Fibroblast of the aortic adventitia (primary cell): ENCODE results near the gene C1RL. TPM values are rescaled to one million over a fixed set of nuclear protein-coding genes. Genes with fewer than 3 reads are reported as not detected.

Source experiments
- DNase-seq: peaks from one replicate; pipeline ENCODE4 v3.0.0-alpha.2; 2010; ENCODE audit warnings: low read depth
- H3K4me3 ChIP-seq: 2 replicates; pipeline ENCODE4 v1.5.1; 2011; ENCODE audit warnings: low read depth, mild to moderate bottlenecking, control low read depth, low read length, moderate library complexity
- total RNA-seq: library from RNA; depleted of rRNA; stranded (reverse); fragments of >200 nt; gene quantifications from 2 replicates; pipeline ENCODE4 v1.2.3, GENCODE V29; 2012; ENCODE audit warnings: low replicate concordance
- TF ChIP-seq, protein P1 (sequence below): IDR thresholded peaks from 2 replicates; pipeline ENCODE4 v1.5.1; 2011; ENCODE audit warnings: mild to moderate bottlenecking, low read length, control low read depth, inconsistent platforms; ENCODE audit not compliant: insufficient read depth

C1RL gene
- total RNA-seq, 1 donor = 50.6 TPM

DNA sequence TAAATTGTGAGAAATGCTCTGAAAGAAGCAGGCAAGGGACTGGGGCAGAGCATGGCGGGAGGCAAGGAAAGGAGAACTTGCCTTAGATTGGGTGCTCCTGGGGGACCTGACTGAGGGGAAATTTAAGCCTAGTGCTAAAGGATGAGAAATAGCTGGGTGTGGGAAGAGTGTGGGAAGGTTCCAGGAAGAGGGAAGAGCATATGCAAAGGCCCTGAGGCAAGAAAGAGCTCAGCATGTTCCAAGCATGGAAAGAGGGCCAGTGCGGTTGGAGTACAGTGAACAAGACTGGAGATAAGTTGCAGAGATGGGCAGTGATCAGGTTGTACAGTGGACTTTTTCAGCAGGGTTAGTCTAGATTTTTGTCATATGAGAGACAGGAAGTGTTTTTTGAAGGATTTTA lies 30.2 kb upstream of the C1RL start:
- TF ChIP-seq, protein P1, sequence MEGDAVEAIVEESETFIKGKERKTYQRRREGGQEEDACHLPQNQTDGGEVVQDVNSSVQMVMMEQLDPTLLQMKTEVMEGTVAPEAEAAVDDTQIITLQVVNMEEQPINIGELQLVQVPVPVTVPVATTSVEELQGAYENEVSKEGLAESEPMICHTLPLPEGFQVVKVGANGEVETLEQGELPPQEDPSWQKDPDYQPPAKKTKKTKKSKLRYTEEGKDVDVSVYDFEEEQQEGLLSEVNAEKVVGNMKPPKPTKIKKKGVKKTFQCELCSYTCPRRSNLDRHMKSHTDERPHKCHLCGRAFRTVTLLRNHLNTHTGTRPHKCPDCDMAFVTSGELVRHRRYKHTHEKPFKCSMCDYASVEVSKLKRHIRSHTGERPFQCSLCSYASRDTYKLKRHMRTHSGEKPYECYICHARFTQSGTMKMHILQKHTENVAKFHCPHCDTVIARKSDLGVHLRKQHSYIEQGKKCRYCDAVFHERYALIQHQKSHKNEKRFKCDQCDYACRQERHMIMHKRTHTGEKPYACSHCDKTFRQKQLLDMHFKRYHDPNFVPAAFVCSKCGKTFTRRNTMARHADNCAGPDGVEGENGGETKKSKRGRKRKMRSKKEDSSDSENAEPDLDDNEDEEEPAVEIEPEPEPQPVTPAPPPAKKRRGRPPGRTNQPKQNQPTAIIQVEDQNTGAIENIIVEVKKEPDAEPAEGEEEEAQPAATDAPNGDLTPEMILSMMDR = no peak
- H3K4me3 ChIP-seq = no peak overlapping the region
- DNase-seq = no peak

DNA sequence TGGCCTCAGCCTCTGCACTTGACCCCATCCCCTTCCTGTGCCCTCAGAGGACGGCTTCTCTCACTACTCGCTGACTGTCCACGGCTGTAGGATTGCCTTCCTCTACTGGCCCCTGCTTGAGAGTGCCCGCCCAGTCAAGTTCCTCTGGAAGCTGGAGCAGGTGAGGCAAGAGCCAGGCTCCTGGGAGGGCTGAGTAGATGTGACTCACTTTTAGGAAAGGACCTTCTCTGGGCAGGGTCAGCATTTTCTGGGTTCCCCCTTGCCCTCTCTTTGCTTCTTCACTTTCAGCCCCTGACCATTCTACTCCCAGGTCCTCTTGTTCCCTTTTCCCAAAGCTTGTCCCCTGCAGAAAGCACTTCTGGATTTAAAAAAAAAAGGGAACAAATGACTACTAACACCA lies 28.9 kb upstream of the C1RL start:
- DNase-seq = no peak
- no peak overlapping the region for H3K4me3 ChIP-seq
- TF ChIP-seq, protein P1 = no peak

DNA sequence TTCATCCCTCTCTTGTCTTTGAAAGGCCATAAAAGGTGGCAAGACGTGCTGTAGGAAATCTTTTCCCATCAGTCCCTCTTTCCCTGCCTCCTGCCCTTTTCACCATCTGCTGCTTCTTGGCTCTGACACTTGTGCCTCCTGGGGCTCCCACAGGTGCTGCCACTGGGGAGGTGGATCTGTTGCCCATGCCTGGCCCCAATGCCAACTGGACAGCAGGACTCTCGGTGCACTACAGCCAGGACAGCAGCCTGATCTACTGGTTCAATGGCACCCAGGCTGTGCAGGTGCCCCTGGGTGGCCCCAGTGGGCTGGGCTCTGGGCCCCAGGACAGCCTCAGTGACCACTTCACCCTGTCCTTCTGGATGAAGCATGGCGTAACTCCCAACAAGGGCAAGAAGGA lies 27.7 kb upstream of the C1RL start:
- no peak for DNase-seq
- no peak overlapping the region for H3K4me3 ChIP-seq
- TF ChIP-seq, protein P1 = no peak

GRCh38 chr12:7136071-7136470 lies 27.1 kb upstream of the C1RL start:
- H3K4me3 ChIP-seq = no peak overlapping the region
- TF ChIP-seq, protein P1 = no peak
- DNase-seq = no peak

DNA sequence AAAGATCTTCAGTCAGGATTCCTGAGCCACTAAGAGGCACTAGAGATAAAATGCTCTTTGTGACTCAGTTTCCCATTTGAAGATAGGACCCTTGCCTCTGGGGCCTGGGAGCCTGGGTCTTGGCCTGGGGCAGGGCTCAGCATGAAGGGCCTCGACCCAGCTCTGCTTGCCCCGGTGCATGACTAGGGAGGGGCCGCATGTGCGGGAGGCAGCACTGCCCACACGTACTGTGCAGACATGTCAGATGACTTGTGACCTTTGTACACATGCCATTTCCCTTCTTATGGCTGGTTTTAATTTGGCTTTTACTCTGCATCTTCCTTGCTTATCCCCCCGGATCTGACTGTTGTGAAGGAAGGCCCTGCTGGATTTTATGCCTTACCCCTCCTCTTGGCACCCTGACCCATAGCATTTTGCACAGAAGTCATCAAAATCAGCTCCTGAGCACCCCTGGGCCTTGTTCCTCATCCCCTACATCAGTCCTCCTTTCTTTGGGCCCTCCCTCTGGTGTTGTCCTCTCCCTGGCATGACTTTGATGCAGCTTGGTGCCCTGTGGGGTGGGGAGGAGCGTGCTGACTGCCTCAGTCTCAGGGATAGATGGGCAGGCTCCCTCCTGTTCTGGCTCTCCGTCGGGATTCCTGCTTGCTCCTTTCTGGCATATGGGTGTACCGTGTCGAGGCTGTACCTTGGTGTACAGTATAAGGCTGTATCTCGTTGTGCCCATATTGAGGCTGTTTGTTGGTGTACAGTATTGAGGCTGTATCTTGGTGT lies 25.6 kb upstream of the C1RL start:
- TF ChIP-seq, protein P1 = no peak
- DNase-seq = no peak

GRCh38 chr12:7131502-7131866 lies 22.5 kb upstream of the C1RL start:
- TF ChIP-seq, protein P1 = no peak
- H3K4me3 ChIP-seq = no peak overlapping the region
- DNase-seq = no peak

More for the DNA sequence above, 25.6 kb upstream of the C1RL start:
- H3K4me3 ChIP-seq = no peak overlapping the region
